GM23338 (cell line): ENCODE data around the gene CCDC167.

ENCODE experiments used
- CREB1 ChIP-seq: fragments of 250-450 bp; sonication (Bioruptor Pico); IDR thresholded peaks from 2 replicates; pipeline ENCODE4 v1.5.0; 2020; ENCODE audit warnings: low read depth, mild to moderate bottlenecking, moderate library complexity
- EZH2 ChIP-seq: fragments of 200-600 bp; sonication (generic); IDR thresholded peaks from one replicate; pipeline ENCODE4 v1.8.0; 2017; ENCODE audit warnings: antibody characterized with exemption, mild to moderate bottlenecking, low read depth; ENCODE audit not compliant: unreplicated experiment
- EZH2phosphoT487 ChIP-seq: fragments of 200-600 bp; sonication (generic); IDR thresholded peaks from one replicate; pipeline ENCODE4 v1.8.1; 2018; ENCODE audit warnings: antibody characterized with exemption; ENCODE audit not compliant: unreplicated experiment
- JUNB ChIP-seq: IDR thresholded peaks from one replicate; pipeline ENCODE4 v1.6.1; 2016; ENCODE audit warnings: antibody characterized with exemption; ENCODE audit not compliant: unreplicated experiment
- NANOG ChIP-seq: IDR thresholded peaks from 2 replicates; pipeline ENCODE4 v1.6.1; 2016; ENCODE audit warnings: antibody characterized with exemption, borderline replicate concordance
- POLR2AphosphoS5 ChIP-seq: IDR thresholded peaks from 2 replicates; pipeline ENCODE4 v1.6.1; 2016; ENCODE audit warnings: antibody characterized with exemption, low read depth
- STAT1 ChIP-seq: IDR thresholded peaks from one replicate; pipeline ENCODE4 v1.6.1; 2016; ENCODE audit warnings: antibody characterized with exemption; ENCODE audit not compliant: unreplicated experiment
- ZNF114 ChIP-seq: fragments of 250-450 bp; sonication (Bioruptor Pico); IDR thresholded peaks from 2 replicates; pipeline ENCODE4 v1.5.0; 2020; ENCODE audit warnings: mild to moderate bottlenecking, moderate library complexity
- ZNF331 ChIP-seq: fragments of 250-450 bp; sonication (Bioruptor Pico); IDR thresholded peaks from 2 replicates; pipeline ENCODE4 v1.5.0; 2020; ENCODE audit warnings: low read depth, mild to moderate bottlenecking, moderate library complexity
- TF ChIP-seq, protein P1 (sequence below), 2 experiments: fragments of 200-600 bp in 1 of 2; sonication (generic) in 1 of 2; conservative IDR thresholded peaks; 2 replicates each; pipeline versions ENCODE4 v1.5.1 to v1.6.1; 2016 to 2017; ENCODE audit warnings: antibody characterized with exemption in 2 of 2, low read depth in 2 of 2, mild to moderate bottlenecking in 2 of 2, moderate library complexity in 1 of 2
- TF ChIP-seq, protein P2 (sequence below): IDR thresholded peaks from one replicate; pipeline ENCODE4 v1.6.1; 2018; ENCODE audit warnings: antibody characterized with exemption; ENCODE audit not compliant: unreplicated experiment
- TF ChIP-seq, protein P3 (sequence below): fragments of 250-450 bp; sonication (Bioruptor Pico); IDR thresholded peaks from 2 replicates; pipeline ENCODE4 v1.5.0; 2020; ENCODE audit warnings: mild to moderate bottlenecking, moderate library complexity
- TF ChIP-seq, protein P4 (sequence below): IDR thresholded peaks from 2 replicates; pipeline ENCODE4 v1.6.1; 2016; ENCODE audit warnings: antibody characterized with exemption

DNA sequence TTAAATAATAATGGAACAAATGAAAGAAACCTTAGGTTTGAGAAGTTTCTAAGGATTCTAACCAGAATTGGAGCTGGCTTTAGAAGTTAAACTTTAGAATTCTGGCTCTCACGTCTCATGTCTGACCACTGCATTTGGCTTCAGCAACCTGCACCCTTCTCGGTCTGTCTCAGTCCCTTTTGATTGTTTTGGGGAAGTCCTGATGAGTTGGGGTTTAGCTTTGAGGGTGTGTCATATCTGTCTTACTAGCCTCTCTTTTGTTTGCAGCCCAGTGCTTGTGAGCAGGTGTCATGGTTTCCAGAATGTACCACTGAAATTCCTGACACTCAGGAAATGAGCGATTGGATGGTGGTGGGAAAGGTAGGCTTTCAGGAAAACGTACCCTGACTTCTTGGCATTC is 49.7 kb downstream of the CCDC167 start:
- TF ChIP-seq, protein P1, sequence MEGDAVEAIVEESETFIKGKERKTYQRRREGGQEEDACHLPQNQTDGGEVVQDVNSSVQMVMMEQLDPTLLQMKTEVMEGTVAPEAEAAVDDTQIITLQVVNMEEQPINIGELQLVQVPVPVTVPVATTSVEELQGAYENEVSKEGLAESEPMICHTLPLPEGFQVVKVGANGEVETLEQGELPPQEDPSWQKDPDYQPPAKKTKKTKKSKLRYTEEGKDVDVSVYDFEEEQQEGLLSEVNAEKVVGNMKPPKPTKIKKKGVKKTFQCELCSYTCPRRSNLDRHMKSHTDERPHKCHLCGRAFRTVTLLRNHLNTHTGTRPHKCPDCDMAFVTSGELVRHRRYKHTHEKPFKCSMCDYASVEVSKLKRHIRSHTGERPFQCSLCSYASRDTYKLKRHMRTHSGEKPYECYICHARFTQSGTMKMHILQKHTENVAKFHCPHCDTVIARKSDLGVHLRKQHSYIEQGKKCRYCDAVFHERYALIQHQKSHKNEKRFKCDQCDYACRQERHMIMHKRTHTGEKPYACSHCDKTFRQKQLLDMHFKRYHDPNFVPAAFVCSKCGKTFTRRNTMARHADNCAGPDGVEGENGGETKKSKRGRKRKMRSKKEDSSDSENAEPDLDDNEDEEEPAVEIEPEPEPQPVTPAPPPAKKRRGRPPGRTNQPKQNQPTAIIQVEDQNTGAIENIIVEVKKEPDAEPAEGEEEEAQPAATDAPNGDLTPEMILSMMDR (conservative IDR thresholded peaks at IDR 0.05; ENCODE audit: low read depth in 2 of 2), result no peak
- TF ChIP-seq EZH2phosphoT487 (no peak), EZH2 (no peak), POLR2AphosphoS5 (no peak), NANOG (no peak), ZNF114 (CRISPR knock-in tag) (no peak), CREB1 (CRISPR knock-in tag) (no peak), JUNB (no peak), ZNF331 (no peak), STAT1 (no peak)
- TF ChIP-seq, protein P2, sequence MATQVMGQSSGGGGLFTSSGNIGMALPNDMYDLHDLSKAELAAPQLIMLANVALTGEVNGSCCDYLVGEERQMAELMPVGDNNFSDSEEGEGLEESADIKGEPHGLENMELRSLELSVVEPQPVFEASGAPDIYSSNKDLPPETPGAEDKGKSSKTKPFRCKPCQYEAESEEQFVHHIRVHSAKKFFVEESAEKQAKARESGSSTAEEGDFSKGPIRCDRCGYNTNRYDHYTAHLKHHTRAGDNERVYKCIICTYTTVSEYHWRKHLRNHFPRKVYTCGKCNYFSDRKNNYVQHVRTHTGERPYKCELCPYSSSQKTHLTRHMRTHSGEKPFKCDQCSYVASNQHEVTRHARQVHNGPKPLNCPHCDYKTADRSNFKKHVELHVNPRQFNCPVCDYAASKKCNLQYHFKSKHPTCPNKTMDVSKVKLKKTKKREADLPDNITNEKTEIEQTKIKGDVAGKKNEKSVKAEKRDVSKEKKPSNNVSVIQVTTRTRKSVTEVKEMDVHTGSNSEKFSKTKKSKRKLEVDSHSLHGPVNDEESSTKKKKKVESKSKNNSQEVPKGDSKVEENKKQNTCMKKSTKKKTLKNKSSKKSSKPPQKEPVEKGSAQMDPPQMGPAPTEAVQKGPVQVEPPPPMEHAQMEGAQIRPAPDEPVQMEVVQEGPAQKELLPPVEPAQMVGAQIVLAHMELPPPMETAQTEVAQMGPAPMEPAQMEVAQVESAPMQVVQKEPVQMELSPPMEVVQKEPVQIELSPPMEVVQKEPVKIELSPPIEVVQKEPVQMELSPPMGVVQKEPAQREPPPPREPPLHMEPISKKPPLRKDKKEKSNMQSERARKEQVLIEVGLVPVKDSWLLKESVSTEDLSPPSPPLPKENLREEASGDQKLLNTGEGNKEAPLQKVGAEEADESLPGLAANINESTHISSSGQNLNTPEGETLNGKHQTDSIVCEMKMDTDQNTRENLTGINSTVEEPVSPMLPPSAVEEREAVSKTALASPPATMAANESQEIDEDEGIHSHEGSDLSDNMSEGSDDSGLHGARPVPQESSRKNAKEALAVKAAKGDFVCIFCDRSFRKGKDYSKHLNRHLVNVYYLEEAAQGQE, result no peak
- TF ChIP-seq, protein P3, sequence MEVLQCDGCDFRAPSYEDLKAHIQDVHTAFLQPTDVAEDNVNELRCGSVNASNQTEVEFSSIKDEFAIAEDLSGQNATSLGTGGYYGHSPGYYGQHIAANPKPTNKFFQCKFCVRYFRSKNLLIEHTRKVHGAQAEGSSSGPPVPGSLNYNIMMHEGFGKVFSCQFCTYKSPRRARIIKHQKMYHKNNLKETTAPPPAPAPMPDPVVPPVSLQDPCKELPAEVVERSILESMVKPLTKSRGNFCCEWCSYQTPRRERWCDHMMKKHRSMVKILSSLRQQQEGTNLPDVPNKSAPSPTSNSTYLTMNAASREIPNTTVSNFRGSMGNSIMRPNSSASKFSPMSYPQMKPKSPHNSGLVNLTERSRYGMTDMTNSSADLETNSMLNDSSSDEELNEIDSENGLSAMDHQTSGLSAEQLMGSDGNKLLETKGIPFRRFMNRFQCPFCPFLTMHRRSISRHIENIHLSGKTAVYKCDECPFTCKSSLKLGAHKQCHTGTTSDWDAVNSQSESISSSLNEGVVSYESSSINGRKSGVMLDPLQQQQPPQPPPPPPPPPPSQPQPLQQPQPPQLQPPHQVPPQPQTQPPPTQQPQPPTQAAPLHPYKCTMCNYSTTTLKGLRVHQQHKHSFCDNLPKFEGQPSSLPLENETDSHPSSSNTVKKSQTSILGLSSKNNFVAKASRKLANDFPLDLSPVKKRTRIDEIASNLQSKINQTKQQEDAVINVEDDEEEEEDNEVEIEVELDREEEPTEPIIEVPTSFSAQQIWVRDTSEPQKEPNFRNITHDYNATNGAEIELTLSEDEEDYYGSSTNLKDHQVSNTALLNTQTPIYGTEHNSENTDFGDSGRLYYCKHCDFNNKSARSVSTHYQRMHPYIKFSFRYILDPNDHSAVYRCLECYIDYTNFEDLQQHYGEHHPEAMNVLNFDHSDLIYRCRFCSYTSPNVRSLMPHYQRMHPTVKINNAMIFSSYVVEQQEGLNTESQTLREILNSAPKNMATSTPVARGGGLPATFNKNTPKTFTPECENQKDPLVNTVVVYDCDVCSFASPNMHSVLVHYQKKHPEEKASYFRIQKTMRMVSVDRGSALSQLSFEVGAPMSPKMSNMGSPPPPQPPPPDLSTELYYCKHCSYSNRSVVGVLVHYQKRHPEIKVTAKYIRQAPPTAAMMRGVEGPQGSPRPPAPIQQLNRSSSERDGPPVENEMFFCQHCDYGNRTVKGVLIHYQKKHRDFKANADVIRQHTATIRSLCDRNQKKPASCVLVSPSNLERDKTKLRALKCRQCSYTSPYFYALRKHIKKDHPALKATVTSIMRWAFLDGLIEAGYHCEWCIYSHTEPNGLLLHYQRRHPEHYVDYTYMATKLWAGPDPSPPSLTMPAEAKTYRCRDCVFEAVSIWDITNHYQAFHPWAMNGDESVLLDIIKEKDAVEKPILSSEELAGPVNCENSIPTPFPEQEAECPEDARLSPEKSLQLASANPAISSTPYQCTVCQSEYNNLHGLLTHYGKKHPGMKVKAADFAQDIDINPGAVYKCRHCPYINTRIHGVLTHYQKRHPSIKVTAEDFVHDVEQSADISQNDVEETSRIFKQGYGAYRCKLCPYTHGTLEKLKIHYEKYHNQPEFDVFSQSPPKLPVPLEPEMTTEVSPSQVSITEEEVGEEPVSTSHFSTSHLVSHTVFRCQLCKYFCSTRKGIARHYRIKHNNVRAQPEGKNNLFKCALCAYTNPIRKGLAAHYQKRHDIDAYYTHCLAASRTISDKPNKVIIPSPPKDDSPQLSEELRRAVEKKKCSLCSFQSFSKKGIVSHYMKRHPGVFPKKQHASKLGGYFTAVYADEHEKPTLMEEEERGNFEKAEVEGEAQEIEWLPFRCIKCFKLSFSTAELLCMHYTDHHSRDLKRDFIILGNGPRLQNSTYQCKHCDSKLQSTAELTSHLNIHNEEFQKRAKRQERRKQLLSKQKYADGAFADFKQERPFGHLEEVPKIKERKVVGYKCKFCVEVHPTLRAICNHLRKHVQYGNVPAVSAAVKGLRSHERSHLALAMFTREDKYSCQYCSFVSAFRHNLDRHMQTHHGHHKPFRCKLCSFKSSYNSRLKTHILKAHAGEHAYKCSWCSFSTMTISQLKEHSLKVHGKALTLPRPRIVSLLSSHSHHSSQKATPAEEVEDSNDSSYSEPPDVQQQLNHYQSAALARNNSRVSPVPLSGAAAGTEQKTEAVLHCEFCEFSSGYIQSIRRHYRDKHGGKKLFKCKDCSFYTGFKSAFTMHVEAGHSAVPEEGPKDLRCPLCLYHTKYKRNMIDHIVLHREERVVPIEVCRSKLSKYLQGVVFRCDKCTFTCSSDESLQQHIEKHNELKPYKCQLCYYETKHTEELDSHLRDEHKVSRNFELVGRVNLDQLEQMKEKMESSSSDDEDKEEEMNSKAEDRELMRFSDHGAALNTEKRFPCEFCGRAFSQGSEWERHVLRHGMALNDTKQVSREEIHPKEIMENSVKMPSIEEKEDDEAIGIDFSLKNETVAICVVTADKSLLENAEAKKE (CRISPR knock-in tag), result no peak
- TF ChIP-seq, protein P4, sequence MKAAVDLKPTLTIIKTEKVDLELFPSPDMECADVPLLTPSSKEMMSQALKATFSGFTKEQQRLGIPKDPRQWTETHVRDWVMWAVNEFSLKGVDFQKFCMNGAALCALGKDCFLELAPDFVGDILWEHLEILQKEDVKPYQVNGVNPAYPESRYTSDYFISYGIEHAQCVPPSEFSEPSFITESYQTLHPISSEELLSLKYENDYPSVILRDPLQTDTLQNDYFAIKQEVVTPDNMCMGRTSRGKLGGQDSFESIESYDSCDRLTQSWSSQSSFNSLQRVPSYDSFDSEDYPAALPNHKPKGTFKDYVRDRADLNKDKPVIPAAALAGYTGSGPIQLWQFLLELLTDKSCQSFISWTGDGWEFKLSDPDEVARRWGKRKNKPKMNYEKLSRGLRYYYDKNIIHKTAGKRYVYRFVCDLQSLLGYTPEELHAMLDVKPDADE, result no peak
